Measurements from ENCODE around the gene TRAPPC6A.
A peak's percentile ranks its signal among the peaks of the same experiment; 100 is the strongest.
"Not testable (repeated sequence)": the region's sequence is repeated elsewhere in the genome, so short reads cannot be mapped to it uniquely, and the experiment has no call there.

Gene TRAPPC6A

DNA sequence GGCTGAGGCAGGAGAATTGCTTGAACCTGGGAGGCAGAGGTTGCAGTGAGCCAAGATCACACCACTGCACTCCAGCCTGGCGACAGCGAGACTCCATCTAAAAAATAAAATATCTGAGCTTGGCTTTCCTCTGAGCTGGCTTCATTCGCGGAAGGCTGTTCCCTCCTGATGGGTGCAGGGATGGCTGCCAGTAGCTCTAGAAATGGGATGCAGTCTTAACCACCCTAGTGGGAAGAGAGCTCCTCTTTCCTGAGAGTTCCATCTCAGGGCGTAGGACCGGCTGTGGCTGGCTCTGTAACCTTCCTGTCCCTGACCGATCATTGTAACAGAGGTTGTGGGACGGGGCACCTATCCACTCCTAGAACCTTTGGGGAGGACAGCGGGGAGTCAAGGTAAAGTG is 52.7 kb downstream of the TRAPPC6A start:
- DNase-seq: no peak

DNA sequence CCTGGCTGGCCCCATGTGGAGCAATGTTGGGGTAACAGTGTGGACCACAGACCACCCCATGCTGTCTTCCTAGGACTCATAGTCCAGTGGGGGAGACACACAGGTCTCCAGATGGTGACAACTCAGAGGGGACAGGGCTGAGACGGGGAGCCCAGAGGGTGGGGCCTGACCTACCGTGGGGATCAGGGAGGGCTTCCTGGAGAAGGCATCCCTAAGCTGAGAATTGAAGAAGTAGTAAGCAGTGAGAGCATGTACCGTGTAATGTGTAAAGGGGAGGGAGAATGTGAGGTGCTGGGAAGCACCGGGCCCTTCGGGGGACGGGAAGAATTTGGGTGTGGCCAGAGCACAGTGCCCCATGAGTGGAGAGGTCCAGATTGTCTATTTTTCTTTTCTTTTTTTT is 54.0 kb downstream of the TRAPPC6A start:
- DNase-seq: no peak

DNA sequence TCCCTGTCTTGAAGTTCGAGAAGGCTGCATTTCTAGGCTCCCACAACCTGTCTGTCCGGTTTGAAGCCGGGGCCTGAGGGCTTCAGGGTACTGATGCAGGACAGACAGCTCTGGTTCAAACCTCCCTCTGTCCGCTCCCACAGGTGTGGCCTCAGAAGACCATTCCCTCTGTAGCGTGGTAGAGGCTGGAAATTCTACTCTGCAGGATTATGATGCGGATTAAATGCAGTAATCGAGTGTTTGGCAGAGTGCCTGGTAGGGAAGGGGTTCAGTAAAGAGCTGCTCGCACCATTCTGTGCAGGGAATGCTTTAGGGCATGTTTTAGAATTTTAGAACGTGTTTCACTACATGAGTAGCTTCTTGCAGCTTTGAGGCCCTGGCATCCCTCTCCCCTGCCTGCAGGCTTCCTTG is 54.6 kb downstream of the TRAPPC6A start:
- no peak for DNase-seq

DNA sequence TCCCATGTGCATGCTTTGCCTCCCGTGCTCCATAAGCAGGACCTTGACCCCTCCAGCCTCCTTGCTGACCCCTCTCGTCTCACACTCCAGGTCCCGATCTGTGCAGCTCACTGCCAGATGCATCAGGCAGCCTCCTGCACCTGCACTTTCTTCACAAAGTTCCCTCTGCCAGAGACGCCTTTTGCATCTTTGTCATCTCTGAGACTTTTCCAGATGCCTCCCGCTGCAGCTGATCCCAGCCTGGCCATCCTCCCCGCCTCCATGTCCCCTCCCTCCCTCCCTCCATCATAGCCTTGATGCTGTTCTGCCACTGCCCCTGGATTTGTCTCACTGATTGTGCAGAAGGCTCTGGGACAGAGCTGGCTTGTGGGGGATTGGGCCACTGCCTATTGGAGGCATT is 55.2 kb downstream of the TRAPPC6A start:
- DNase-seq: no peak

DNA sequence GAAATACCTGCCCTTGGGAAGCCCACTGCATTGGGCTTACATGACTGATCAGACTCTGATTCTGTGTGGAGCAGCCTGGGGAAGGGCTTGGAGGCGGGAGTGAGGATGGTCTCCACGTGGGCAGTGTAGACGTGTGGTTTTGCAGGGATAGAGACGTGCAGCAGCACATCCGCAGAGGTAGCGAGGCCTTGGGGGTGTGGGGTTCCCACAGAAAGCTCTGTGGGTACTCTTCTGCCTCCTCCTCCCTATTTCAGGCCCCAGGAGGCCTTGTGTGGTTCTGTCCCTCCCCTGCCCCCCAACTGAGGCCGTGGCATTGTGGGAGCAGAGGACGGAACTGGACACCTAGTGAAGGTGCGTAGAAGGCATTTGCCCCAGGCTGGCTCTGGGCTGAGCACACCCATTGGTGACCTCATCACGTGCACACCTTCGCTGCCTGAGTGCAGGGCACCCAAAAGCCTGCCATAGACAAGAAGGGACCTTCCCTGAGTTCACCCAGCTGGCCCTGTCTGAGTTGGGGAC is 56.2 kb downstream of the TRAPPC6A start:
- DNase-seq: no peak

DNA sequence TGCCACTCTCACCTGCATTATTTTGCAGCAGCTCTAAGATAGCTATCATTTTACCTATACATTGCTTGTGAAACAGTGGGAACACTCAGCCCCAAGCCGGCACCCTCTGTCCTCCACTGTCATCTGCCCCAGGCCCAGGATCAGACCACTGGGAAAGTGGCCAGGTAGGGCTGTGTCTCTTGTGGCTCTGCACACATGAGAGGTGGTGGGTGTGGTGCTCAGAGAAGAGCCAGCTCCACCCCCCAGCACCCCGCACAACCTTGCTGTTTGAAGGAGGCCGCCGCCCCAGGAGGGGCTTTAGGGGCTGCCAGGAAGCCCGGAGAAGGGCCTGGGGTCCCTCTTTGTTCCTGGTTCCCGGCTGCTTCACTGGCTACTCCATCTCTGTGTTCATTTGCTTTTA is 58.5 kb downstream of the TRAPPC6A start:
- no peak for DNase-seq

DNA sequence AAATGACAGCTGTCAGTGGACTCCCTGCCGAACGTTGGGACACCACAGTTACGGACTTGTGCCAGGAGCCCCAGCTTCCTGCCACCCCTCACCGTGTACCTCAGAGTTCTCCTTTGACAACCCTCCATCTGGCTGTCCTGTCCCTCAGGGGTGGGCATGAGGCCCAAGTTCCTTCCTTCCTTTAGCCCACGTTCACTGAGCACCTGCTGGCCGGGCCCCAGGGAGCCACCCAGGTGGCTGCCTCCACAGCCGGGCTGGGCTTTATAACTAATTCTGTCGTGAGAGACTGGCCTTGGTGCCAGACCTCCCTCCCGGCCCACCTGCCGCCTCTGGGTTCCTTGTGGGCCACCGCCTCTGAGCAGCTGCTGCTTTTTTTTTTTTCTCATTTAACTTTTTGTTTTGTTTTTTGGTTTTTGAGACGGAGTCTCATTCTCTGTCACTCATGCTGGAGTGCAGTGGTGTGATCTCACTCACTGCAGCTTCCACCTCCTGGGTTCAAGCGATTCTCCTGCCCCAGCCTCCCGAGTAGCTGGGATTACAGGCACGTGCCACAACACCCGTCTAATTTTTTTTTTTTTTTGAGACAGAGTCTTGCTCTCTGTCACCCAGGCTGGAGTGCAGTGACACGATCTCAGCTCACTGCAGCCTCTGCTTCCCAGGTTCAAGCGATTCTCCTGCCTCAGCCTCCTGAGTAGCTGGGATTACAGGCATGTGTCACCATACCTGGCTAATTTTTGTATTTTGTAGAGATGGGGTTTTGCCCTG is 59.3 kb downstream of the TRAPPC6A start:
- not testable (repeated sequence) for DNase-seq

DNA sequence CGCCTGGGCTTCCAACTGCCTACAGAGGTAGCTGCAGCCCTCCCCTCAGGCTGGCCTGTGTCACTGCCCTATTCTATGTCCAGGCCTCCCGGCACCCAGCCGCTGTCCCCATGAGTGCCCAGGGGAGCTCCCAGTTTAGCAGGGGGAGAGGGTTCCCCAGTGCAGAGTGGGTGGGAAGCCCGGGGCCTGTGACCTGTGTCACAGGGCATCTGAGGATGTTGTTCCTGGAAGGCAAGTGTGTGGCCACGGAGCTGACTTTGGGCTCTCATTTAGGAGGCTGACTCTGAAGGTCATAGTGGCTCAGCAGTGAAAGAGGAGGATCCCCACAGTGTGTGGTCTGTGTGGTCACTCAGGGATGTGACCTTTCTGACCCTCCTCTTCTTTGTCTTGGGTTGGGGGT is 59.9 kb downstream of the TRAPPC6A start:
- DNase-seq: no peak

DNA sequence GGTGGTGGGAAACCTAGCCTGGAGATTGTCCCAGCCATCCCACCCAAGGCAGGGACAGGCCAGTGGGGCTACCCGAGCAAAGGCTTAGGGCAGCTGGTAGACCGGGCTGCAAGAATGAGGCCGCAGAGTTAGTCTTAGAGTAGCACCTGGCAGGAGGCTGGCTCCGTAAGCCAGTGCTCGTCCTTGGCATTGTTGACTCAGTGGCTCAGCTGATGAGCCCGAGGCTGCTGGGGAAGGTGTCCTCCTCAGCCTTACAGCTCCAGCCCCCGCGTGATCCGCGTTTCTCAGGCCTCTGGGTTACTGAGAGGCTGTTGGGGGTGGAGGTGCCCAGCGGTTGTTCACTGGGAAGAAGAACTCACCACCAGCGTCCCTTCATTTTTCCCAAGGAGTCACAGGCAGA is 60.4 kb downstream of the TRAPPC6A start:
- DNase-seq: no peak

DNA sequence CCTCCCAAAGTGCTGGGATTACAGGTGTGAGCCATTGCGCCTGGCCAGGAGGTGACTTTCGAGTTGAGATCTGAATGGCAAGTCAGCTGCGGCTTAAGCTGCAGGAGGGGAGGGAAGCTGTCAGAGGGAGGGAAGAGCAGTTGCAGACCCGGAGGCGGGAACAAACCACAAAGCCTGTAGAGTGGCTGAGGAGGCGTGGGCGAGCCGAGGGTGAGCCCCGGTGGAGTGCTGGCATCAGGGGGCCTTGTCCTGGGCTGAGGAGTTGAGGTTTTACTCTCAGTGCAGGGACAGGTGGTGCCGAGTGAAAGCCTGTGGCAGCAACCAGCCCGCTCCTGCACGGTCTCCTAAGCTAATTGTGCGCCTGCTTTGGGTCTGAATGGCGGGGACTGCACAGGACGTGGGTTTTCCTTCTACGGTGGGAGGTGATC is 60.9 kb downstream of the TRAPPC6A start:
- peak; percentile 24 for DNase-seq

DNA sequence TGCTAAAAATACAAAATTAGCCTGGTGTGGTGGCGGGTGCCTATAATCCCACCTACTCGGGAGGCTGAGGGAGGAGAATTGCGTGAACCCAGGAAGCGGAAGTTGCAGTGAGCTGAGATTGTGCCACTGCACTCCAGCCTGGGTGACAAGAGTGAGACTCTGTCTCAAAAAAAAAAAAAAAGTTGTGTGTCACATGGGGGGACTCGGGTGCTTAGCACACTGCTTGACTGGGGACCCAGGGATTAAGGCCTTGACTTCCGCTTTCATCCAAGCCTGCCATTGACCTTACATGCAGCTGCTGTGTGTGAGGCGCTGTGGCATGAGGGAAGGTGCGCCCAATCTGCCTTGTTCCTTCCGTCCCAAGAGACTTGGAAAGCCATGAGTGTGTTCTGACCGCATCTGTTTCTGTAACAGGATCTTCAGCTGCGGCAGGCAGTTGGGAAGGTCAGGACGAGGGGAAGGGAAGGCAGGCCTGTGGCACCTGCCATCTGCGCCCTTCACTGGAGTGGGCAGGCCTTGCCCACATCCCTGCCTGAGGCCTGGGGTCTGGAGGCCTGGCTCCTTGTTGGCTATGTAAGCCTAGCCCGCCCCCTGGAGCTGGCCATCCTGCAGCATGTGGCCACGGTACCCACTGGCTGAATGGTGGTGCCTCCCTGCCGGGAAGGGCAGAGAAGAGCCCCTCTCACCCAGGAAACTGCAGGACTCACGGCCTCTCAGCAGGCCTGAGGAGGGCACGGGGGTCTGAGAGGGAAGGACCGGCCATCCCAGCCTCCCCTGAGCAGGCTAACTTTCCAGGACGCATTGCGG is 62.0 kb downstream of the TRAPPC6A start:
- peak; percentile 91 for DNase-seq

DNA sequence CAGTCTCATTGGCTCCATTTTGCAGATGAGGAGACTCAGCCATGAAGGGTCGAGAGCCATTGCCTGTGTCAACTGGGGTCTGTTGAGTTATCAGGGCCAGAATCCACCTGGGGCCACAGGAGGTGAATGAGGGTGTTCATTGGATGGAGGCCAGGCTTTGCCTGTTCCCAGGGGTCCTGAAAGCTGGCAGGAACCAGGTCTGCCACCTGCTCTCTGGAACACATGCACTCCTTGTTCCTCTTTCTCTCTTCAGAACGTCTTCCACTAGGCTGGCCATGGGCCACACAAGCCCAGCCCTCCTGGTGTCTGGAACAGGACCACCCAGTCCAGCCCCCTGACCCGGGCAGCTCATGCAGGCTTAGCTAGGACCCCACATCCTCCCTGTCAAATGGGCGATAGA is 63.9 kb downstream of the TRAPPC6A start:
- no peak for DNase-seq

DNA sequence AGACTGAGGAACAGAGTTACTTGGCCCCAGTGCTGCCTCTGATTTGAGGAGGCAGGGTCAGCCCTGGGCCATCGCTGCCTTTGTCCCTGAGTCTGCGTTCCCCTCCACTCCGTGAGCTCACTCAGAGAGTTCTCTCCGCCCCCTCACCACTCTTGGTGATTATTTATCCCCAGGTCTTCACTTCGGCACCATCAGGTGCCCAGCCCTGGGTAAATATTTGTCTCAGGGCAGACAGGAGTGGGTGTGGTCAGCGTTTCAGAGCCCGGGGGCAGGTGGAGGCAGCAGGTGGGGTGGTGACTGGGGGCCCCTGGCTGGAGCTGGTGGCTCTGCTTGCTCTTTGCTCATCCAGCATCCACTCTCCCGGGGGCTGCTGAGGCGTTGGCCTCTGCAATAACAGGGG is 64.4 kb downstream of the TRAPPC6A start:
- no peak for DNase-seq
